Right cardiac atrium (tissue), 5 donors: ENCODE data around the gene ORC6. TPM values are rescaled to one million over a fixed set of nuclear protein-coding genes. Genes with fewer than 3 reads are reported as not detected.

ENCODE experiments used
- ATAC-seq, 2 donors: fragments of 200-7000 bp; cut with Tn5 transposase; one replicate each; pipeline versions ENCODE4 v1.8.0 to v1.9.1; 2020; ENCODE audit warnings: moderate library complexity in 2 of 2, mild to moderate bottlenecking in 1 of 2
- DNase-seq, 3 donors: peaks; one replicate each; pipeline ENCODE4 v3.0.0-alpha.2; 2020
- H3K27ac ChIP-seq: one replicate; pipeline ENCODE4 v1.5.1; 2013; ENCODE audit warnings: mild to moderate bottlenecking, low read length, control low read depth, moderate library complexity
- H3K27me3 ChIP-seq: one replicate; pipeline ENCODE4 v1.6.1; 2013; ENCODE audit not compliant: control insufficient read depth, insufficient read depth
- H3K4me1 ChIP-seq: one replicate; pipeline ENCODE4 v1.6.1; 2013; ENCODE audit warnings: low read length; ENCODE audit not compliant: control insufficient read depth, insufficient read depth
- H3K4me3 ChIP-seq: one replicate; pipeline ENCODE4 v1.5.1; 2013; ENCODE audit warnings: low read length, control low read depth
- H3K9me3 ChIP-seq: one replicate; pipeline ENCODE4 v1.6.1; 2013; ENCODE audit warnings: low read length; ENCODE audit not compliant: control insufficient read depth
- WGBS: extraction: QIAGEN DNeasy Blood & Tissue Kit; methylation state at CpG from one replicate; pipeline ENCODE4 v1.1.7; 2013; 5-methylcytosine and 5-hydroxymethylcytosine counted together
- intact Hi-C, 4 donors: fragments of 100-400 bp; cut with DNase I; formaldehyde crosslinking; loops; one replicate each; pipeline versions ENCODE4 v1.11.0 to v1.14.0; 2022 to 2023
- polyA plus RNA-seq: library from polyadenylated mRNA; stranded (reverse); fragments of 200-250 nt; gene quantifications from one replicate; pipeline ENCODE4 v1.2.3, GENCODE V29; 2013
- total RNA-seq, 4 donors: library from RNA; stranded (reverse); fragmentation: NEBNext Ultra II Directional; extraction: Animal tissue kit (Norgen Biotek cat#: 25700); gene quantifications; one replicate each; pipeline ENCODE4 v1.2.1, GENCODE V29; 2021
- donor health status: healthy with polysubstance abuse.
- donor health status: DM: no; HTN: yes; CAD: no.
- donor health status: DM: no; HTN: no; CAD: no.
- donor health status: DM: no; HTN: yes; CAD: no; lungs with severe emphysema.
- donor health status: DM: yes; HTN: yes; CAD: no.

ORC6 gene
- total and polyA plus RNA-seq, 5 donors = 2.5 to 7.2 (median 3.1) TPM

- H3K4me3 ChIP-seq = no peak overlapping the region
- H3K4me1 ChIP-seq = peaks cover 1% of the 10 kb centered on the region
- DNase-seq (no peak), ATAC-seq (peak in 1 of 2 donors; percentile 10)
- no peaks in the 10 kb centered on the region for H3K9me3 ChIP-seq
- H3K27ac ChIP-seq = no peak overlapping the region
- 89% methylated on average over 6 of the region's 6 CpGs for WGBS
- intact Hi-C loops = no loop called here
- H3K27me3 ChIP-seq = no peaks in the 10 kb centered on the region
Measured at GRCh38 chr16:46719528-46719927, 30.1 kb downstream of the ORC6 start.

DNA sequence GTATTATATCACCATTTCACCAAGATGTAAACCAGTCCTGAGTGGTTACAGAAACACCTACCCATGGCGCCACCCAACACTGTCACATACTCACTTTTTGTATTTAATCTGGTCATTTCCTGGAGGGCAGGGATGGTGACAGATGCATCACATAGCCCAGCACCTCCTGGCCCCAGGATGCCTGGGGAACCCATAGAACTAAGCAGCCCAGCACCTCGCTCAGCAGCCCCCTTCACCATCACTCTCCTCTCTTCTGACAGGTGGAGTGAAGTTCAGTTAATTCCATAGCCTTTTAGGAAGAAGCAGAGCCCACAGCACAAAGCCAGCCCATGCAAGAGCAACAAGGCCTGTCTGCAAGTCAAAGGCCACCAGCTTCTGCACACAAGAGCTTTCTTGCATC is 31.2 kb downstream of the ORC6 start:
- Histone ChIP-seq H3K27ac (no peak overlapping the region), H3K9me3 (no peaks in the 10 kb centered on the region), H3K27me3 (no peaks in the 10 kb centered on the region), H3K4me1 (peaks cover 1% of the 10 kb centered on the region), H3K4me3 (no peak overlapping the region)
- ATAC-seq = no peak
- 89% methylated on average over 2 of the region's 2 CpGs for WGBS
- DNase-seq = no peak
- intact Hi-C loops = no loop called here

DNA sequence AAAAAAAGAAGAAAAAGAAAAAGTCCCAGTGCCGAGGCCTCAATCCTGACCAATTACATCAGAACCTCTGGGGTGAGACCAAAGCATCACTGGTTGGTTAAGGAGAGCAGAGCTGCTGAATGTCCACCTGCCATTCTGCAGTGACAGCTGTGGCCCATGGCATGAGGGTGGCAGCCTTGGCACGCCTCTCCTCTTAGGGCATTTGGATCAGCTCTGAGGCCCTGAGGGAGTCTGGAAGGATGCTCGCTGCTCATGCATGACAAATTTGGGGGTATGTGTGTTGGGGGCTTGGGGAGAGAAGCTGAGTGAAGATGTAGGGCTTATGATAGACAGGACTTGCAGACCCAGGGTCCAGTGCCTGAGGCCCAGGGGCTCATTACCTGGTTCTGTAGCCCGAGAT is 32.4 kb downstream of the ORC6 start:
- ATAC-seq = peak in 1 of 2 donors; percentile 17
- Histone ChIP-seq H3K9me3 (no peaks in the 10 kb centered on the region), H3K27ac (no peak overlapping the region), H3K4me1 (peaks cover 1% of the 10 kb centered on the region), H3K4me3 (no peak overlapping the region), H3K27me3 (no peaks in the 10 kb centered on the region)
- no peak for DNase-seq
- intact Hi-C loops = no loop called here
- 85% methylated on average over 4 of the region's 4 CpGs for WGBS

- Histone ChIP-seq H3K4me1 (no peaks in the 10 kb centered on the region), H3K9me3 (no peaks in the 10 kb centered on the region), H3K27me3 (no peaks in the 10 kb centered on the region), H3K4me3 (no peak overlapping the region), H3K27ac (no peak overlapping the region)
- ATAC-seq (no peak), DNase-seq (no peak)
- intact Hi-C loops = no loop called here
- 92% methylated on average over 7 of the region's 7 CpGs for WGBS
Measured at GRCh38 chr16:46727184-46727583, 37.7 kb downstream of the ORC6 start.

DNA sequence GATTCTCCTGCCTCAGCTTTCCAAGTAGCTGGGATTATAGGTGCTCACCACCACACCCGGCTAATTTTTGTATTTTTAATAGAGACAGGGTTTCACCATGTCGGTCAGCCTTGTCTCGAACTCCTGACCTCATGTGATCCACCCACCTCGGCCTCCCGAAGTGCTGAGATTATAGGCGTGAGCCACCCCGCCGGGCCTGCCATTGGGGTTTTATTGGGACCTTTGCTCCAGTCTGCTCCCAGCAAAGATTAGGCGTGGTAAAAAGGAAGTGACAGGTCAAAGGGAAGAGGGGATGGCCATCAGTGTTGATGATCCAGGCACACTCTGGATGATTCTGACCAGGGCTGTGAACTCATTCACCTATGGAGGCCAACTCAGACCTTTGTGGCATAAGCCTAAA is 38.2 kb downstream of the ORC6 start:
- intact Hi-C loops = no loop called here
- H3K4me3 ChIP-seq = no peak overlapping the region
- WGBS = 88% methylated on average over 9 of the region's 9 CpGs
- no peaks in the 10 kb centered on the region for H3K27me3 ChIP-seq
- H3K4me1 ChIP-seq = no peaks in the 10 kb centered on the region
- H3K9me3 ChIP-seq = no peaks in the 10 kb centered on the region
- ATAC-seq (no peak), DNase-seq (no peak)
- H3K27ac ChIP-seq = no peak overlapping the region

GRCh38 chr16:46728806-46729205 is 39.3 kb downstream of the ORC6 start:
- no peaks in the 10 kb centered on the region for H3K9me3 ChIP-seq
- DNase-seq = no peak
- H3K27ac ChIP-seq = peak overlapping the region; percentile 48
- H3K27me3 ChIP-seq = no peaks in the 10 kb centered on the region
- no peaks in the 10 kb centered on the region for H3K4me1 ChIP-seq
- ATAC-seq = no peak
- WGBS = 71% methylated on average over 14 of the region's 14 CpGs
- no peak overlapping the region for H3K4me3 ChIP-seq
- intact Hi-C loops = no loop called here

GRCh38 chr16:46729326-46729995 is 40.0 kb downstream of the ORC6 start:
- WGBS = 84% methylated on average over 7 of the region's 7 CpGs
- Histone ChIP-seq H3K4me1 (no peaks in the 10 kb centered on the region), H3K27ac (peak overlapping the region; percentile 48), H3K9me3 (no peaks in the 10 kb centered on the region), H3K4me3 (no peak overlapping the region), H3K27me3 (no peaks in the 10 kb centered on the region)
- DNase-seq (no peak), ATAC-seq (no peak)
- intact Hi-C loops = no loop called here

- H3K27ac ChIP-seq = no peak overlapping the region
- no peaks in the 10 kb centered on the region for H3K9me3 ChIP-seq
- intact Hi-C loops = no loop called here
- no peak overlapping the region for H3K4me3 ChIP-seq
- no peaks in the 10 kb centered on the region for H3K4me1 ChIP-seq
- ATAC-seq (no peak), DNase-seq (no peak)
- H3K27me3 ChIP-seq = no peaks in the 10 kb centered on the region
- 85% methylated on average over 8 of the region's 8 CpGs for WGBS
Measured at GRCh38 chr16:46730126-46730525, 40.7 kb downstream of the ORC6 start.

GRCh38 chr16:46730801-46731690 is 41.6 kb downstream of the ORC6 start:
- Histone ChIP-seq H3K9me3 (no peaks in the 10 kb centered on the region), H3K27me3 (no peaks in the 10 kb centered on the region), H3K27ac (peak overlapping the region; percentile 65), H3K4me3 (no peak overlapping the region), H3K4me1 (no peaks in the 10 kb centered on the region)
- 54% methylated on average over 17 of the region's 17 CpGs for WGBS
- intact Hi-C loops = no loop called here
- ATAC-seq (peak; percentile 55 to 56), DNase-seq (peak in 1 of 3 donors; percentile 73)

DNA sequence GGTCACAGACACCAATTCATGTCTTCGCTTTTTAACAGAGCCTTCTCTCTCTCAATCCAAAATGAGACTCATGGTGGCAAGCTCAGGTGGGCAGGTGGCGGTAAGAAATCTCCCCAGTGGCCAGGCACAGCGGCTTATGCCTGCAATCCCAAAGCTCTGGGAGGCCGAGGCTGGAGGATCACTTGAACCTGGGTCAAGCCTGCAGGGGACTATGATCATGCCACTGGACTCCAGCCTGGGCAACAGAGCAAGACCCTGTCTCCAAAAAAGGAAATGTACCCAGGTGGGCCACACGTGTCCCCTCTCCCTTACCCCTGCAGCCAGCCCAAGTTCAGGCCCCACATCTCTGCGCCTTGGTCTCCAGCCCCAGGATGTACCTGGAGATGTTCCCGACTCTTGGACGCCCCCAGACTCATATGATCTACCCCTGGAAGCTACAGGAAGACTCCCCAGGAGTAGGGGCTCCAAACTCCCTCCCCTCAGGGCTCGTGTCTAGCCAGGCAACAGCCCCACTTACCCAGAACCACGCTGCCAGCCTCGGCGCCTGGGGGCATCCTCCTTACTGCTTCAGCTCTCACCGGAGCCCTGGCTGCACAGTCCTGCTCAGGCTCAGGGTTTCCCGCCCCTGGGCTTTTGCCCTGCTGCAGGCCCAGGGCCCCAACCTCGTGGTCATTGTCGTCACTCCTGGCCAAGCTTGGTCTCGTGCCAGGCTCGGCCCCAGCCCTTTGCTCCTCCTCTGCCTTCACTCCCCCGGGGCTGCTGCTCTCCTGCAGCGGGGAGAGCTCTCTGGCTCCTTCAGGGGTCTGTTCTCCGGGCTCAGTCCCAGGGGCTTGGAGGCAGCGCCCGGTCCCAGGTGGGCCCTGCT is 42.5 kb downstream of the ORC6 start:
- peak overlapping the region; percentile 65 for H3K27ac ChIP-seq
- DNase-seq (peak; percentile 43 to 79 (median 64)), ATAC-seq (peak; percentile 44 to 49)
- no peak overlapping the region for H3K4me3 ChIP-seq
- H3K9me3 ChIP-seq = no peaks in the 10 kb centered on the region
- H3K27me3 ChIP-seq = no peaks in the 10 kb centered on the region
- intact Hi-C loops = no loop called here
- 60% methylated on average over 23 of the region's 23 CpGs for WGBS
- no peaks in the 10 kb centered on the region for H3K4me1 ChIP-seq

DNA sequence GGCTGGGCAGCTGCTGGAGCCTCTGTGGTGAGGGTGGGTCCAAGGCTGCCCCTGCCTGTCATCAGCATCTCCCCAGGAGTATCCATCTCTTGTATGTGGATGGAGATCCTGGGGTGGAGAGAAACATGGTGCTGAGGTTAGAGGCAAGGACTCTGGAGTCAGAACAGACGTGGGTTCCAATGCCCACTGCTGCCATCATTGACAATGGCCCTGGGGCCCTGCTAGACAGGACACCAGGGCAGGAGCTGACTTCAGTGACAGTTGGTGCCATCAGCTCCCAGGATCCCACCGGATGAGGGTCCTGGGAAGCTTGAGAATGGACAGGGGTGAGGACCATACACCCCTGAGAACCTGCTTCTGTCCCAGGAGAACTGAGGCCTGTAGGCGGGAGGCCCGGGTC is 43.1 kb downstream of the ORC6 start:
- no peak overlapping the region for H3K4me3 ChIP-seq
- no peak for ATAC-seq

More for the DNA sequence above, 43.1 kb downstream of the ORC6 start:
- H3K9me3 ChIP-seq = no peaks in the 10 kb centered on the region
- no peaks in the 10 kb centered on the region for H3K27me3 ChIP-seq
- no peak for DNase-seq
- WGBS = 75% methylated on average over 4 of the region's 4 CpGs
- intact Hi-C loops = no loop called here
- no peaks in the 10 kb centered on the region for H3K4me1 ChIP-seq
- H3K27ac ChIP-seq = no peak overlapping the region
